ENCODE measurements around the gene TMPRSS7.
A peak's percentile ranks its signal among the peaks of the same experiment; 100 is the strongest.
"Not testable (repeated sequence)": the region's sequence is repeated elsewhere in the genome, so short reads cannot be mapped to it uniquely, and the experiment has no call there.

Gene TMPRSS7

DNA sequence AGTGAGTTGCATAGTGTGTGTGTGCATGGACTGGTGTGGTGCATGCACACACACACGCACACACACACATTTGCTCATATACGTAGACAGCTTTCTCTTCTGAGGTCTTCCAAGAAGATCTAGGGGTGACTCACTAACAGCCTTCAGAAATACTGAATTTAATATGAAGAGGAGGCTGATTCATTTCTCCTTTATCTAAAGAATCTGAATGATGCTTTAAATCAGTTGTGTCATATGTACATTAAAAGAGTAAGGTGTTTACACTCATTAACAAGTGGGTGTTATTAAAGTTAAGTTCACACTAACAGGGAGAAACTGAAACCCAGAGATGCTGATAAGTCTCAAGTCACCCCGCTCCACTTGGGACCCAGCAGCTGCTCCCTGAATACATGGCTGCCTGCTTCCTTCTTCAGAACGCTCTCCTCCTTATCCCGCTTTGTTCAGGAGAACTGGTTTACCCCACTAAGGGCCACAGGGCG lies 22.0 kb downstream of the TMPRSS7 start:
- H3K9me3 ChIP-seq = no peaks in the 10 kb centered on the region; the same call in 1 of the 2 replicates
- no peaks in the 10 kb centered on the region for H3K36me3 ChIP-seq
- TF ChIP-seq, protein P1, sequence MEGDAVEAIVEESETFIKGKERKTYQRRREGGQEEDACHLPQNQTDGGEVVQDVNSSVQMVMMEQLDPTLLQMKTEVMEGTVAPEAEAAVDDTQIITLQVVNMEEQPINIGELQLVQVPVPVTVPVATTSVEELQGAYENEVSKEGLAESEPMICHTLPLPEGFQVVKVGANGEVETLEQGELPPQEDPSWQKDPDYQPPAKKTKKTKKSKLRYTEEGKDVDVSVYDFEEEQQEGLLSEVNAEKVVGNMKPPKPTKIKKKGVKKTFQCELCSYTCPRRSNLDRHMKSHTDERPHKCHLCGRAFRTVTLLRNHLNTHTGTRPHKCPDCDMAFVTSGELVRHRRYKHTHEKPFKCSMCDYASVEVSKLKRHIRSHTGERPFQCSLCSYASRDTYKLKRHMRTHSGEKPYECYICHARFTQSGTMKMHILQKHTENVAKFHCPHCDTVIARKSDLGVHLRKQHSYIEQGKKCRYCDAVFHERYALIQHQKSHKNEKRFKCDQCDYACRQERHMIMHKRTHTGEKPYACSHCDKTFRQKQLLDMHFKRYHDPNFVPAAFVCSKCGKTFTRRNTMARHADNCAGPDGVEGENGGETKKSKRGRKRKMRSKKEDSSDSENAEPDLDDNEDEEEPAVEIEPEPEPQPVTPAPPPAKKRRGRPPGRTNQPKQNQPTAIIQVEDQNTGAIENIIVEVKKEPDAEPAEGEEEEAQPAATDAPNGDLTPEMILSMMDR (IDR thresholded peaks at IDR 0.05; ENCODE audit: low read depth, low read length) = no peak
- H3K4me3 ChIP-seq (ENCODE audit: low read depth, low read length) = no peak overlapping the region
- H3K4me1 ChIP-seq = no peaks in the 10 kb centered on the region
- 0 out of 2 replicates have a peak, but pooled peaks cover 3% of the 10 kb centered on the region for H3K27me3 ChIP-seq
- DNase-seq = no peak

DNA sequence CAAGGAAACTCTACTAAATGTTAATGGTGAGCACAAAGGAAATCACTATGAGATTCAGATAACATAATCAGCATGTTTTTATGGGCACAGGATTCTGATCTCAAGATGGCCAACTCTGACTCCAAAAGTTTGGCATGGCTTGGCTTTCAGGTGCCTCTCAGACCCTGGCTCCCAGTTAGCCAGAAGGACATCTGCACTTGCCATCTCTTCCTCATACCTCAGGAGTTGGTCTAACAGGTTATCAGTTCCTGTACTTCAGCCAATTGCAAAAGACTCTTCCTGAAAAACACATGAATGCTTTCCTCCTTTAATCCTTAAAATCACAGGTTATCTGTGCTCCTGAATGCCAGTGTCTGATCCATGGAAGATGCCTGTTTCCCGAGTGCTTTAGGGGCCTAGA lies 25.0 kb downstream of the TMPRSS7 start:
- Histone ChIP-seq H3K36me3 (no peaks in the 10 kb centered on the region), H3K27me3 (peaks cover 3% of the 10 kb centered on the region; the same call in 1 of the 2 replicates), H3K9me3 (no peaks in the 10 kb centered on the region), H3K4me1 (no peaks in the 10 kb centered on the region), H3K4me3 (ENCODE audit: low read depth, low read length) (no peak overlapping the region)
- TF ChIP-seq, protein P1 (IDR thresholded peaks at IDR 0.05; ENCODE audit: low read depth, low read length) = no peak
- DNase-seq = no peak

DNA sequence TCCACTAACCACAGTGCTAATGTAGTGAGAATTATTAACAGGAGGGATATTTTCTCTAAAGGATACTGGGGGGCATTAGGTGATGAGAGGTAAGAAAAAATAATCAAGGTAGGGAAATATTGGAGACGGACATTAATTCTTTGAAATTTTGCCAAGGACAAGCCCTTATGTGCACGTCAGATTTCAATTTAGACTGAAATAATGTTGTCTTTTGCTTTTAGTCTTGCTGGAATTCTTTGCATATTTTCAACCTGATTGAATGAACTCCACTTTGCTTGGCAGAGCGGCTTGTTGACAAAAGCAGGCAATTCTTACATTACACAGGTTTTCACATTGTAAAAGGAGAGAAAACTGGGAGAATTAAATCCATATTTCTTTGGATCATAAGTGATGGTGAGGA lies 26.6 kb downstream of the TMPRSS7 start:
- Histone ChIP-seq H3K9me3 (no peaks in the 10 kb centered on the region), H3K4me3 (ENCODE audit: low read depth, low read length) (no peak overlapping the region), H3K27me3 (peaks cover 3% of the 10 kb centered on the region; the same call in 1 of the 2 replicates), H3K36me3 (no peaks in the 10 kb centered on the region), H3K4me1 (no peaks in the 10 kb centered on the region)
- TF ChIP-seq, protein P1 (IDR thresholded peaks at IDR 0.05; ENCODE audit: low read depth, low read length) = no peak
- no peak for DNase-seq

DNA sequence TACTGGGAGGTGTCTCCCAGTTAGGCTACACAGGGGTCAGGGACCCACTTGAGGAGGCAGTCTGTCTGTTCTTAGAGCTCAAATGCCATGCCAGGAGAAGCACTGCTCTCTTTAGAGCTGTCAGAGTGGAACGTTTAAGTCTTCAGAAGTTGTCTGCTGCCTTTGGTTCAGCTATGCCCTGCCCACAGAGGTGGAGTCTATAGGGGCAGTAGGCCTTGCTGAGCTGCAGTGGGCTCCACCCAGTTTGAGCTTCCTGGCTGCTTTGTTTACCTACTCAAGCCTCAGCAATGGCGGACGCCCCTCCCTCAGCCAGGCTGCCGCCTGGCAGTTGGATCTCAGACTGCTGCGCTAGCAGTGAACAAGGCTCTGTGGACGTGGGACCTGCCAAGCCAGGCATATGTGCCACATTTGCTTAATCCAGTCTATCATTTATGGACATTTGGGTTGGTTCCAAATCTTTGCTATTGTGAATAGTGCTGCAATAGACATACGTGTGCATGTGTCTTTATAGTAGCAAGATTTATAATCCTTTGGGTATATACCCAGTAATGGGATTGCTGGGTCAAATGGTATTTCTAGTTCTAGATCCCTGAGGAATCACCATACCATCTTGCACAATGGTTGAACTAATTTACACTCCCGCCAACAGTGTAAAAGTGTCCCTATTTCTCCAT lies 38.0 kb downstream of the TMPRSS7 start:
- H3K36me3 ChIP-seq; H3K27me3 ChIP-seq; H3K4me1 ChIP-seq; H3K4me3 ChIP-seq (ENCODE audit: low read depth, low read length); H3K9me3 ChIP-seq: not testable (repeated sequence)
- peak; percentile 11 for DNase-seq

DNA sequence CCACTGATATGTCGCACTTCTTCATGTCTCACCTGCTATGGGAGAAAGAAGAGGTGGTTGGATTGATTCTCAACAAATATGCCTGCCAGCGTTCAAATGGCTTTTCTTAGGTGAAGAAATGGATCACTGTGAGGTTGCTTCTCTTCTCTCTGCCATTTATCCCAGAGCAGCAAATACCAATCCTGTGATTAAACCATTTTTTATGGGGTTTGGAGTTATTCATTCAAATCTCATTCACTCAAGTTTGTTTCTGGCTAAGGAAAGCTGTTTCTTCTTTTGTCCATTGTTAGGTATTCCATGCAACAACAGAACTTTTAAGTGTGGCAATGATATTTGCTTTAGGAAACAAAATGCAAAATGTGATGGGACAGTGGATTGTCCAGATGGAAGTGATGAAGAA lies 39.5 kb downstream of the TMPRSS7 start:
- no peaks in the 10 kb centered on the region for H3K36me3 ChIP-seq
- H3K4me3 ChIP-seq (ENCODE audit: low read depth, low read length) = no peak overlapping the region
- no peaks in the 10 kb centered on the region for H3K9me3 ChIP-seq
- TF ChIP-seq, protein P1 (IDR thresholded peaks at IDR 0.05; ENCODE audit: low read depth, low read length) = no peak
- H3K27me3 ChIP-seq = no peaks in the 10 kb centered on the region
- DNase-seq = no peak
- H3K4me1 ChIP-seq = no peaks in the 10 kb centered on the region

DNA sequence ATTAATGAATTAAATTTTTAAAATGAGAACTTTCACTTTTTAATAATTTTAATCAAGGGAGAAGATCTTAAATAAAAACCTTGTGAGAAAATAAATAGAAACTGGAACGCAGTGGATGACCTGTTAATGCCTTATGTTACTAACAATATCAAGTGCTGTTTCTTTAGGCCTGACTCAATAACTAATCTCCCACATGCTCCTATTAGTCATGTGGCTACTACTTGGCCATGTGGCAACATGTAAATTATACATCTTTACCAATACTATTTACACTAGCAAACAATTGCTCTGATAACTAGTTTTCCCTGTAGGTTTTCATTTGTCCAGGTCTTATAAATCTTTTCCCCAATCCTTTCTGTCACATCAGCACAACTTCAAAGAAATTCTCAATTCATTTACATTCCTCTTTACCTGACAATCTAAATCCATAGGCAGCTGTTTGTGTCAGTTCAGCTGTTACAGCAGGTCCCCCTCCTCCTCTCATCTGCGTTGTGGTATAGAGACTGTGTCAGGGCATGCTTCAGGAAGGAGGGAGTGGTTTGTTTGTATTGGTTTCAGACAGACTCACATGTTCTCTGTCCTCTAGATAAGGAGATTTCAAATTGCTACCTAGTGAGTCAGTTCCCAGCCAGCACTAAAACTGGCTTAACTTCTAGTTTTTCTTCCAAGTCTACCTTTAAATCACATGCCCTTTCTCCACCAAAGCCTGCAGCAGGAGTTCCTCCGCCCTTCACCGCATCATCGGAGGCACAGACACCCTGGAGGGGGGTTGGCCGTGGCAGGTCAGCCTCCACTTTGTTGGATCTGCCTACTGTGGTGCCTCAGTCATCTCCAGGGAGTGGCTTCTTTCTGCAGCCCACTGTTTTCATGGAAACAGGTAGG lies 40.3 kb downstream of the TMPRSS7 start:
- DNase-seq = no peak
- TF ChIP-seq, protein P1 (IDR thresholded peaks at IDR 0.05; ENCODE audit: low read depth, low read length) = no peak
- no peaks in the 10 kb centered on the region for H3K27me3 ChIP-seq
- no peaks in the 10 kb centered on the region for H3K4me1 ChIP-seq
- no peak overlapping the region for H3K4me3 ChIP-seq (ENCODE audit: low read depth, low read length)
- no peaks in the 10 kb centered on the region for H3K36me3 ChIP-seq
- H3K9me3 ChIP-seq = no peaks in the 10 kb centered on the region

Data from BE2C (cell line).